Heart left ventricle (tissue), 13 donors: ENCODE measurements around the gene TLK2.
"Not testable (repeated sequence)": the region's sequence is repeated elsewhere in the genome, so short reads cannot be mapped to it uniquely, and the experiment has no call there.

Source experiments
- CTCF ChIP-seq, 12 donors: fragments of 200-600 bp; sonication (generic) in 4 of 12; IDR thresholded peaks; one replicate each; pipeline versions ENCODE4 v1.5.0 to v1.8.0; 2018 to 2022; ENCODE audit warnings: antibody characterized with exemption in 12 of 12, mild to moderate bottlenecking in 5 of 12
- POLR2A ChIP-seq, 2 donors: fragments of 450-650 bp; IDR thresholded peaks; one replicate each; pipeline ENCODE4 v1.6.1; 2017; ENCODE audit warnings: antibody characterized with exemption in 2 of 2, mild to moderate bottlenecking in 2 of 2, moderate library complexity in 2 of 2
- donor health status: ischemic (EF 13 %, LVEDD 7.1; RV severe dilation, severe dysfunction).
- donor health status: DM: no; HTN: yes; CAD: no.
- donor health status: DM: no; HTN: no; CAD: no.
- donor health status: ischemic (EF 25% LVEDD 6.9; RV normal size, moderate dysfunction).
- donor health status: ischemic (EF 25% LVEDD 5.7; RV mildly dilated, moderate dysfunction).
- donor health status: ischemic (EF 35%, LVEDD 5.7; RV mildly dilated, moderate dysfunction).
- donor health status: nonischemic (EF 11% LVEDD 7.7; RV severe dilation, severe dysfunction).
- donor health status: DM: yes; HTN: yes; CAD: no.
- donor health status: PGD.
- donor health status: ischemic (EF 29% LVEDD 5.4; RV normal size, mild dysfunction).
- donor health status: nonischemic (EF 23%, LVEDD 6.1; RV moderate dilation, normal function).

GRCh38 chr17:62478880-62479638 lies 434 bp downstream of the TLK2 start:
- not testable (repeated sequence) for TF ChIP-seq CTCF, POLR2A (IDR thresholded peaks at IDR 0.05)
